ENCODE results near the gene SYT15. TPM values are rescaled to one million over a fixed set of nuclear protein-coding genes. Genes with fewer than 3 reads are reported as not detected.
A peak's percentile ranks its signal among the peaks of the same experiment; 100 is the strongest.

The SYT15 gene
- total RNA-seq, 1 donor from 2014 or later: 3.2 TPM

DNA sequence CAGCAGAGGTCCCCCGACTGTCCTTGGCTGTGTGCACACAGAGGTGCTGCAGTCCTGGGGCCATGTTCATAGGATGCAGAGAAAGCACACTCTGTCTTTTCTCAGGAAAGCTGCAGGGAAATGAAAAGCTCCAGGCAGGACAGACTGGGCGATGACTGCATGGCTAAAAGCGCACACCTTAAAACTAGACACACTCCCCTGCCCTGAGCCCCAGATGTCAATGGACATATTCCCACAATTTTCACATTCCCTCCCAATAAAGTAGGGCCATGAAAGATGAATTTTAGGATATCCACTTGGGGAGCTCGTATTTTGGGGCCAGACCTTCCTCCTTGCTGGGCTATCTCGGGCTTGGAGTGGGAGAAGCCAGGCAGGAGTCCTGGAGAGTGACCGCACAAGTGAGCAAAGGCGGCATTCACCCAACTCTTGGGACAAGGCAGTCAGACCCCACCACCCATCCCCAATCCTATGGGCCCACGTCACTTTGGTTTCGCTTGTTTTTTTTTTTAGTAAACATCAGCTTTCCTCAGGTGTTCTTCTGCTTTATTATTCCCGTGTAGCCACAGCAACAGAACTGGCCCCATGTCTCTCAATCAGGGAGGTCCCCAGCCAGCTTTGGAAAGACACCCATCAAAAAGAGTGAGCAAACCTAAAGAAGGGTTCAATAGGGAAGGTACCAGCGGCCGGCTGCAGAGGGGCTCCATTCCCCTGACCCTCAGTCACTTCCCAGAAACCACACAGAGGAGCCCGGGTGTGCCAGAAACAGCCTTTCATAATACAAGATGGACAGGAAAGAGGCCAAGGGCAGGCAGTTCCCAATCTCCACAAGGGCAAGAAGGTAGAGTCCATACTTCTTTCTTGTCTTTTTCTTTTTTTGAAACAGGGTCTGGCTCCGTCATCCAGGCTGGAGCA lies 35.2 kb upstream of the SYT15 start:
- intact Hi-C loops (cut with DNase I): no loop called here

DNA sequence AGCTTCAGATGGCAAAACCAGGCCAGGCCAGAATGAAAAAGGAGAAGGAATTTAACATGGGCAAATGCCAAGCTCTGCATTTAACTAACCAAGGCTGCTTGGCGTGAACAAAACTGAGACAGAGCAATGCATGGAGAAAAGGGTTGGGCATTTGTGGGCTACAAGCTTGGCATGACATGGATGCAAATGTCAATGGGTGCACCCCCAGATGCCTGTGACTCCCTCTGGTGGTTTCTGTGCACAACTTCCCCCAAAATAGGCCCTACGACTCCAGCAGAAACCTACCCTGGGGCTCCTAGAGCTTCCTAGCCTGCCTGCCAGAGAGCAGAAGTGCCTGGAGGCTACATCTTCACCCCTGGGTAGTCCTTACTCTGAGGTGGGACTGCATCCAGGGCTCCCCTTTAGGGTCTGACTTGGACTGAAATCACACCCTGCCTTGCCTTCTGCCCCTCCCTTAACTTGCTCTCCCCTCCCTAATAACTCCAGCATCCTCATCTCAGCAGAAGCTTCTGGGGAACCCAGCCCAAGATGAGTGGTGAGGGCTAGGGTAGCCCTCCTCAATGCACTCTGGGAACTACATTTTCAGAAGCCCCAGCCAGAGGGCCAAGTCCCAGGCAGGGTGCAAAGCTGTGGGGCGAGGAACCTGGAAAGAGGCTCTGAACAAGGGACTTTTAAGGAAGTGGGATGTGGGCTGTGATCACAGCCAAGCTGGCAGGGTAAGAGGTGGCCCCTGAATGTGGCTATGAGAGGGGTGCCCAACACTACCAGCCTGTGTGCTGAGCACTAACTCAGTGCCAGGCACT lies 33.7 kb upstream of the SYT15 start:
- DNase-seq (ENCODE audit: missing footprints) (peak; percentile 66), ATAC-seq (no peak)
- intact Hi-C loops (cut with DNase I): no loop called here

More for the DNA sequence above, 35.2 kb upstream of the SYT15 start:
- no peak for ATAC-seq
- peak; percentile 72 for DNase-seq (ENCODE audit: missing footprints)

DNA sequence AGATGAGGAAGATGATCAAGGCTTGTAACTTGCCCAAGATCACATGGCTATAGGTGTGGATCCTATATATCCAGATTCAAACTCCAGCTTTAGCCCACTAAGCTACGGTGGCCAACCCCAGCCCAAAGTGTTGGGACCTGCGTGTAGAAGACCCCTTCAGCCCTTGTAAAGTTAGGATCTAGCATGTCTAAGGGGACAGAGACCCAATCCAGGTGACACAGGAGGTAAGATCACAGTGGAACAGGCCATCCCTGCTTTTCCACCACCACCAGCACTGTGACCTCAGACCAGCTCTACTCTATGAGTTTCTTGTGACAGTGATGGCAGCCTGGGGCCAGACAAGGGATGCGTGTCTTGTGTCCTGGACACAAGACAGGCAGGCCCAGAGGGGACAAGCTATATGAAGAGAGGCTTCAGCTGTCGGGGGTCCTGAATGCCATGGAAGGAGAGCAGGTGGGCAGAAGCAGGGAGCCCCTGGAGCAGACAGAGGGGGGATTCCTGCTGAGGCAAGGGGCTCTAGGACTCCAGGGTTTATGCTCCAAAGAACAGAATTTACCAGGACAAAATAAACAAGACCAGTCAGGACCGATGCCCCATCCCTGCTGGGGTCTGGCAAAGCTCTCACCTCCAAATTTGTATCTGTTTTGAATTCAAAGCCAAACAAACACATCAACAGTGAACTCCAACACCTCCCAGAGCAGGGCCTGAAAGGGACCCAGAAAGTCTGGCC lies 32.9 kb upstream of the SYT15 start:
- ATAC-seq (no peak), DNase-seq (ENCODE audit: missing footprints) (peak; percentile 68)
- intact Hi-C loops (cut with DNase I): no loop called here

DNA sequence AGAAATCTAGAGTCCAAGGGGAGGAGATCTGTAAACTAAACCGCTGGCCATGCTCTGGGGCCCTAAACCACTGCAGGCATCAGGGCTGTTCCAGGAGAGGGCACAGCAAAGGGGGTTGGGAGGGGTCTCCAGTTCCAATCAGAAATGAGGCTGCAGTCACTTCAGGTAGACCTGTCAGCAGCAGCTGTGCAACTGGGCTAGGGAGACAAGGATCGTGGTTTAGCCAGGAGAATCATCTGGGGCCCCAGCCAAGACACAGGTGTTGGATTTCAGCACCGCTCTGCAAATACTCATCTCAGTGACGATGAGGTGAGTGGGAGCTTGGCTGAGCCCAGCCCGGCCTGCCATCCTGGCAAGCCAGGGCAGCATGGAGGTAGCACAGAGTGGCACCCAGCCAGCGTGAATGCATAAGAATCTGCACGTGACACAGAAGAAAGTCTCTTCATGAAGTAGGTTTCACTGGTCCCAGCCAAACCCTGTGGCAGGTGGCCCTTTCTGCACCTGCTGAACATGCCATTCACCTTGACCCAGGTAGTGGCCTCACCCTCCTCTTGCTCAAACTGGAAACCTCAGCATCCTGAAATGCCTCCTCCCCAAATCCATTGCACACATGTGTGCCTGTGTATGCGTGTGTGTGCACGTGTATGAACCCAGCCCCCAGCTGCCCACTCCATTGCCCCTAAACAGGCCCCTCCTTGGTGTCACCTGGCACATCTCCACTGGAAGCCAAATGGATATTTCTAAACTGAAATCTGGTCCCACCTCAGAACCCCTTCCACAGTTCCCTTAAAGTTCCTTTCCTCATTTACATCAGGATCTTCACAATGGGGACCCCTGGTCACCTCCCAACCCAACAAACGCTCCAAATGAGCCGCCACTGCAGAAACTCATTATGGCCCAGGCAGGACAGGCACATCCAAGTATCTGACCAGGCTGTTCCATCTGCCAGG lies 32.1 kb upstream of the SYT15 start:
- DNase-seq (ENCODE audit: missing footprints) (no peak), ATAC-seq (no peak)
- intact Hi-C loops (cut with DNase I): no loop called here

DNA sequence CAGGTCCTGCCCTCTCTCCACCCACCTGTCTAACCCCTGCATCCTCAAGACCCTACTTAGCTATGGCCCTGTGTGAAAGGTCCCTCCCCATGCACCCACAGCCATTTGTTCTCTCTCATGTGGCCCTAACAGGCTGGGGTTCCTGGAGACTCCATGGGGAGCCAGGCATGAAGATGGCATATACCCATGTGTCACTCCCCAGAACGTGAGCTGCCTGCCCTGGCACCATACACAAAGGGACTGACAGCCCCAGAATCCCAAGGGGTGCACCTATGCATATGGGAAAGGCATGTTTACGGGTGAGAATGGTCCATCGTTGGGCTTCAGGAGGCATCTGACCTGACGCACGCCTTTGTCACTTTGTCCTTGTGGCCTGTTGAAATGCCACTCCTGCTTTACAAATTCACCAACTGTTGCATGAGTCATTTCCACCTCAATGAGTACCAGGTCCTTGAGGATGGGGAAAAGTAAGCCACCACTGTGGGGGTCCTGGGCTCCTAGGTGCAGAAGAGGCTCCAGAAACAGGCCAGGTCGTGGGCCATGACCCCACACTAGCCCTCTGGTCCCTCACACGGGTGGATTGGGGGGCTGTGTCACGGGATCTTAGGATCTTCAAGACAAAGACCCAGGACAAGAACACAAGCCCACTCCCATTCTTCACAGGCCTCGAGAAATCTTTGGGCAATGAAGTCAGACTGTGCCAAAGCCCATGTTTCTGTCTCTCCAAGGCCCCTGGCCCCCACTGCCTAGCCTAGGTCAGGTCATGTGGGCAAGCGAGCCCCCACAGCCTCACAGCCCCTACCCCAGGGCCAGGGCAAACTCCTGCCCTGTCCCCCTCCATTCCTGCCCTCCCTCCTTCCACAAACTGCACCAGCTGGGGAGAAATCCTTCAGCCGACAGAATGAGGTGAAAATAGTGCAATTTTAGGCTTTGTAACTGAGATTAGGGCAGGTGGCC lies 31.1 kb upstream of the SYT15 start:
- ATAC-seq (no peak), DNase-seq (ENCODE audit: missing footprints) (peak; percentile 69)
- intact Hi-C loops (cut with DNase I): no loop called here

DNA sequence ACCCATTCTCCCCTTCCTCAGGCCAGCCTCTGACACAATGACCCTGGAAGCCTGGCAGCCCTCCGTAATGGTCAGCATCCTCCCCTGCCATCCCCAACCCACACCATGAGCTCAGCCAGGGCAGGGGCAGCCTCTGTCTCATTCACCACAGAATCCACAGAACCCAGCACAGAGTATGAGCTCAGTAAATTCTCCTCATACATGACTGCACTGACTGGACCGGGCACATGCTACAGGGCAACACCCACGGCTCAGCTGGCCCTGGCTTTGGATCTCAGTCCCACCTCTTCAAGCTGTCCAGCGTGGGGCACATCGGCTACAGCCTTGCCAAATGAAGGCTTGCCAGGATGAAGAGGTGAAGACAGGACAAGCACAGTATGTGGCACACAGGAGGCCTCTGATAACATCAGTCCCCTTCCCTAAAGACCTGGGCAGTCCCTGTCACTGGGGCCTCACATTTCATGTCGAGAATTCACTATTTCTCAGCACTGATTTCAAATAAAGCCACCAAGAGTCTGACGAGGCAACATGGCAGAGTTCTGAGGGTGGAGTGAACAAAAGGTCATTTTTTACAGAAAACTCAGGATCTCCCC lies 30.3 kb upstream of the SYT15 start:
- intact Hi-C loops (cut with DNase I): no loop called here
- no peak for ATAC-seq
- peak; percentile 62 for DNase-seq (ENCODE audit: missing footprints)

DNA sequence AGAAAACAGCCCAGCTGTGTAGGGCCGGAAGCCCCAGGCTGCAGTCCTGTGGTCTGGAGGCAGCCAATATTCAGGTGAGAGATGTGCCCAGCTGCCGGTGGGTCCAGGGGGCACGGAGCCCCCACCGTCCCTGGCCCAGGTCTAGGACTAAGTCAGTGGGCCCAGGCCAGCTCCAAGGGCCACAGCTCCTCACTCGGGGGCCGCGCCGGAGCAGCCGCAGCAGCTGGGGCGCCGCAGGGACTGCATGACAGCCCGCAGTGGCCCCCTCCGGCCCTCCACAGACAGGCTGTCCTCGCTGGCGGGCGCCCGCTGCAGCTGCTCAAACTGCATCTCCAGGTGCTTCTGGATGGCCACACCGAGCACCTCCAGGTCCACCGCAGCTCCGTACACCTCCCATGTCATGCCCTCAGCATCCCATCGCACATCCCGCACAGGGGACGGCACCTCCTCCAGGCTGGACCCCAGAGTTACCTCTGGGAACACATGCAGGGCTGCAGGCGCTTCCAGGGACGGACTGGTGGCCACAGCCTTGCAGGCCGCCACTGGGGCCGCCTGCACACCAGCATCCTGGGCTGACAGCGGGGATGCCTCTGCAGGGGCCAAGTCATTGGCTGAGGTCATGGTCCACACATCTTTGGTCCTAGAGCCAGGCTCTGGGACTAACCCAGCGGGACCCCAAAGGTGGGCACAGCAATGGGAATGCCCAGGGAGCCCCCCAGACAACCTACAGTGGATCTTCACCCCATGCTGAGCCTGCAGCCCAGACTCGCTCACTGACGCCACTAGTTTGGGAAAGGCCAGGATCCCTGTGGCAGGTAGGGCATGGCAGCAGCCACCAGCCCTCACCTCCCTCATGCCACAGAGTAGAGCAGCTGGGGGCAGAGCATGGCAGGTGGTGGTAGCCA lies 29.5 kb upstream of the SYT15 start:
- intact Hi-C loops (cut with DNase I): no loop called here
- DNase-seq (ENCODE audit: missing footprints): peak; percentile 68
- no peak for ATAC-seq

DNA sequence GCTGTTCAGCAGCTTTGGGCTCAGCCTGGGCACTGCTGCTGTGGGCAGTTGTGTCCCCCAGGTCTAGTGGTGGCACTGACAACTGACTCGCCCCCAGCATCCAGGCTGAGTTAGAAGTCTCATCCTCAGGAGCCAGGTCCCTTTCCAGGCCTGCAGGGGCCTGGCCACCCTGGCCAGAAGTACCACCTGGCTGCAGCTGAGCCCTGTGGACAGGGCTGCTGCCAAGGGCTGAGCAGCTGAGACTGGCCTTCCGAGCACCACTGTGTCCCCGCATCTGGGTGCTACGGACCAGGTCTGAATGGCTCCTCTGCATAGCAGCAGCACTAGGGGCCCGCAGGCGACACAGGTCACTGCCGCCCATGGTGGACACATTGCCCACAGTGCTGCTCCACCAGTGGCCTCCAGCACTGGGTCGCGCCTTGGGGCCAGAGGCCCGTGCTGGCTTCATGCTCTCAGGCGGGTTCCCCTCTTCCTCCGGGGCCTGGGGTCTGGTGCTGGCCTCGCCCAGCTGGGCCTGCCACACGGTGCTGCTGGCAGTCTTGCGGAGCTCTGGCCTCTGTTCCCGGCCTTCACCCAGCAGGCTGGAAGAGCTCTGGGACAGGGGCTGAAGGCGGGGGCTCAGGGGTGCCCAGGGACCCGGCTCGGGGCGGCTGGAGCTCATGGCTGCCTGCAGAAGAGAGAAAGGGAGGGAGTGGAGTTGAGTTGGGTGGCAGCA lies 28.7 kb upstream of the SYT15 start:
- peak; percentile 74 for DNase-seq (ENCODE audit: missing footprints)
- intact Hi-C loops (cut with DNase I): no loop called here
- ATAC-seq: no peak

DNA sequence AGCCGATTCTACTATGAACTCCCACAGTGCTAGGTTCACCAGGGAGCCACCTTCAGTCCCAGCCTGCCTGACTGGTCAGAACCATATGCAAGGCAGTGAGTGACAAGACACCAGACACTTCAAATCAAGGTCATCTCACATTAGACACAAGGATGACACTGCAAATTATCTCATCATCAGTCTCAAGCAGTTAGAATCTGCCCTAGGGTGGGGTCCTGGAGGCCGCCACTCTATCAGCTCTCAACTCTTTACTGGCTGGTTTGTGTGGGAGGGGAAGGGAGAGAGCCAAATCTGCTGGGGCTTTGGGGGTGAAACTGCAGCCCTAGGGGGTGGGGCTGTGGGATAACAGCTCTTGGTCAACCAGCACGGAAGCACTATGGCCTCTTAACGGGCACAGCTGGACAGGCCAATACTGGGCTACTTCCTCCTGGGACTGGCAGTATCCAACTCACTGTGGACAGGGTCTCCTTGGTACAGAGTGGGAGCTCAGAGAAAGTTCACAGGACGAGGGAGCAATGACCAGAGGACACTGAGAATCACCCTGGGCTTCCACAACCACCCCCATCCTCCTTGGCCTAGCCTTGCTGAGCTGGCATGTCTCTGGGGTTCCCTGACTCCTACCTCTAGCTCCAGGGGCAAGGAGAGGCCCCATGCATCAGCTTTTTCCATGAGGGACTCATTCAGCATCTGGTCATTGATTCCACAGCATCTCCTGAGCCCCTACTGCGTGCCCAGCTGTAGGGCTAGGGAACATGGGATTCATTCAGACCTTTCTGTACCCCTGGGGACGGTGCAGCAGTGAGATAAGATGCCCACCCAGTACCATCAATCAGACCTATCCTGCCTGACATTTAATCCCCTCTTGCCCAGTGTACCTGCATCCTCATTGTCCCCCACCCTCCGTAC lies 27.9 kb upstream of the SYT15 start:
- DNase-seq (ENCODE audit: missing footprints) (no peak), ATAC-seq (no peak)
- intact Hi-C loops (cut with DNase I): no loop called here

DNA sequence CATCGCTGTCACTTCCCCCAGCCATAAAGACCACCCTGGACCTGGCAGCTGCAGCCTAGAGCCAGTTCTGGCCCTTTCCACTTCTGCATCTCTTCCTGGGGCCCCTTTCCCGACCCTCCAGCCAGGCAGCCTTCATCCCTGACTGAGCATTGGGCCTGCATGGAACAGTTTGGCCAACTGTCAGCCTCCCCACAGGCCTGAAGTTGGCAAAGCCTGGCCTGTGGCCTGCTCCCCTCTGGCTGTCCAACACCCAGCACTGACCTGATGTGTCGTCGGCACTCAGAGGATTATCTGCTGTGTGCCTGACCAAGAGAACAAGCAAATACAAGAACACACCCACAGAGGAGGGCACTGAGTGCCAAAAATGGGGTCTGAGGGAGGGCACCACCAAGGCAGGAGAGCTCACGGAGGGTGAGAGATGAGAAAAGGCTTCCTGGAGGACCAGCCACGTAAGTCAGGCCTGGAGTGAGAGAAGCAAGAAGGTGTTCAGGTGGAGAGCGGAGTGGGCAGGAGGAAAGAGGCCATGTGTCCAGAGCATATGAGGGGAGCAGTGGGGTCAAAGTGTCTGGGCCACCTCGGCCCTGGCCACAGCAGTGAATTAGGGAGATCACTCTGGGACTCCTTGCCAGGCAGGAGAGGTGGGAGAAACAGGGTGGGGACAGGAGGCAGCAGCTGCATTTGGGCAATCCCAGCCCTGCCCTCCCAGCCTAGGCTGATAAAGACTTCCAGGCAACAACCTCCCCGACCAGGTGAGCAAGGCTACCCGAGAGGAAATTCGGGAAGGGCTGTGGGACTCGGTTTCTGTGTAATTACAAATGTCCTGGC lies 27.0 kb upstream of the SYT15 start:
- ATAC-seq (no peak), DNase-seq (ENCODE audit: missing footprints) (peak; percentile 66)
- intact Hi-C loops (cut with DNase I): no loop called here

DNA sequence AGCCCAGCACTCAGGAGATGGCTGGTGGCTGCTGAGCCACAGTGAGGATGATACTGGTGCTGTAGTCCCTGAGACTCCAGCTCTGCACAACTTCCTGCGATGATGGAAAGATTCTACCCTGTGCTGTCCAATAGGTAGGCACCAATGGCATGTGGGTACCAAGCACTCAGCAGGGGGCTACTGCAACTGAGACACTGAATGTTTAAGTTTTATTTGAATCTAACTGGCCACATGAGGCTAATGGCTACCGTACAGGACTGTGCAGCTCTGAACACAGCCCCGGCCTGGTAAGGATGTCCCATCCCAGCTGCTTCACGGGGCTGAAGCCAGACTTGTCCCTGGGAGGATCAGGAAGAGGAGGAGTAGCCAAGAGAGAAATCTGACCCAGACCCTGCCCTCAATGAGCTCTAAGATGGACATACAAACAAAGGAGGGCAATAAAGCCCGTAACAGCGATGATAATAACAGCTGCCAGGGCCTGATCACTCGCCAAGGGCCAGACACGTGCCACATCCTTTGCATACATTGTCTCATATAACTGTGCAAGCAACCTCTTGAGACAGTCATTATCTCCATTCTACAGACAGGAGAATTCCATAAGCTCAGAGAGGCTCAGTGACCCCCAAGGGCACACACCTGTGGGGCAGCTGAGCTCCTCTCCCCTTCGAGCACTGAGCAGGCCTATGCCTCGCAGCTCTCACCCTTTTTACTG lies 26.2 kb upstream of the SYT15 start:
- peak; percentile 64 for DNase-seq (ENCODE audit: missing footprints)
- intact Hi-C loops (cut with DNase I): no loop called here
- ATAC-seq: no peak

DNA sequence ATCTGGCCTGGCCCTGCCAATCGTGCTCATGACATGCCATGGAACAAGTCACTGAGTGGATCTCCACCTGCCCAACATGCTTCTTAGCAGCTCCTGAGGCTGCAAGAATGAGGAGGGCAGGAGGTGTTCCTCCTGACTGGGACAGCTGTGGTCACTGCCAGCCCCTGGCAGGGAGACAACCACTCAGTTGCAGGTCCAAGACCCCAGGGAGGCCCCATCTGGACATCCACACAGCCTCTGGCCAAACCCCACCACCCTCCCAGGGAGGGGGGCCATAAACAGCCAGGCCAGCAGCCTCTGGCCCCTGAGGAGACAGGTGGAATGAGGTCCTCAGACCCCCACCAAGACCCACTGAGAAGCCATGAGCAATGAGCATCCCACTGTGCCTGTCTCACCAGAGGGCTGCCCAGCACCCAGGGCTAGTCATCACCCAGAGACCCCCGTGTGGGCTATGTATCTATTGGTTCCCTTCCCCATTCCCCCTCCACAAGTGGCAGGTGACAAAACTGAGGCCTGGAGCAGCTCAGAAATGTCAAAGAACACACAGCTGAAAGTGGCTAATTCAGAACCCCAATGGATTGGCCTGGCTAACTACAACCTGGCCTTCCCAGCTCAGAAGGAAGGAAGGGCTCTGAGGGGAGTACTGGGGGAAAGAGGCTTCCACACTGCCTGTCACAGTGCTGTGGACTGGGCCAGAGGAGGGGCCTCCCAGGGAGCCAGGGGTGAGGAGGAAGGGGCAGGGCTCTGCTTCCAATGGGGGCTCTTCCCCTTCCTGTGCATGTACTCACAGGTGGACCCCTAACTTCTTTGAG lies 25.5 kb upstream of the SYT15 start:
- DNase-seq (ENCODE audit: missing footprints) (peak; percentile 65), ATAC-seq (no peak)
- intact Hi-C loops (cut with DNase I): no loop called here
